GM13976 (cell line): ENCODE results near the gene ABHD17C.
"Not testable (repeated sequence)": the region's sequence is repeated elsewhere in the genome, so short reads cannot be mapped to it uniquely, and the experiment has no call there.

Experiments
- DNase-seq: peaks from one replicate; pipeline ENCODE4 v3.0.0; 2012; ENCODE audit warnings: low spot score
- in situ Hi-C: fragments of 300-500 bp; cut with MboI; formaldehyde crosslinking; loops from one replicate; pipeline ENCODE4 v1.12.0; 2022; ENCODE audit warnings: low sequenced_read_pairs, mixed read lengths, inconsistent platforms; ENCODE audit not compliant: unreplicated experiment
- TF ChIP-seq, protein P1 (sequence below): IDR thresholded peaks from 2 replicates; pipeline ENCODE4 v1.5.1; 2012; ENCODE audit warnings: borderline replicate concordance, mild to moderate bottlenecking; ENCODE audit not compliant: insufficient read depth; ENCODE audit errors: extremely low read depth, missing control alignments, control extremely low read depth

Gene ABHD17C

DNA sequence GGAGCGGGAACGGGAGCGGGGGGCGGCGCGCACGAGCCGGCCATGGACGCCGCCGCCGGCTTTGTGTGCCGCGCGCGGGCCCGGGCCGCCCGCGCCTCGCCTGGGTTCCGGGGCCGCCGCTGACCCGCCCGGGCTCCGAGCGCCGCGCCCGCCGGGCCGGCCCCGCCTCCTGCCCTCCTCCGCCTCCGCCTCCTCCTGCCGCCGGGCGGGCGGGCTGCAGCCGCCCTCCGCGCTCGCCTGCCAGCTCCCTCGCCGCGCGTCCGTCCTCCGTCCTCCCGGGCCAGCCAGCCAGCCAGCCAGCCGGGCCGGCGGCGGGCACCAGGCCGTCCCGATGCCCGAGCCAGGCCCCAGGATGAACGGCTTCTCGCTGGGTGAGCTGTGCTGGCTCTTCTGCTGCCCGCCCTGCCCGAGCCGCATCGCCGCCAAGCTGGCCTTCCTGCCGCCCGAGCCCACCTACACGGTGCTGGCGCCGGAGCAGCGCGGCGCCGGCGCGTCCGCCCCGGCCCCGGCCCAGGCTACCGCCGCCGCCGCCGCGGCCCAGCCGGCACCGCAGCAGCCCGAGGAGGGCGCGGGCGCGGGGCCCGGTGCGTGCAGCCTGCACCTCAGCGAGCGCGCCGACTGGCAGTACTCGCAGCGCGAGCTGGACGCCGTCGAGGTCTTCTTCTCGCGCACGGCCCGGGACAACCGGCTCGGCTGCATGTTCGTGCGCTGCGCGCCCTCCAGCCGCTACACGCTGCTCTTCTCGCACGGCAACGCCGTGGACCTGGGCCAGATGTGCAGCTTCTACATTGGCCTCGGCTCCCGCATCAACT lies at the start of gene ABHD17C:
ABHD17C (plus strand) TSS at position 212 of the 812 bp plus-strand sequence; CDS start at position 332, 120 bp downstream.
- in situ Hi-C loops = no loop called here

DNA sequence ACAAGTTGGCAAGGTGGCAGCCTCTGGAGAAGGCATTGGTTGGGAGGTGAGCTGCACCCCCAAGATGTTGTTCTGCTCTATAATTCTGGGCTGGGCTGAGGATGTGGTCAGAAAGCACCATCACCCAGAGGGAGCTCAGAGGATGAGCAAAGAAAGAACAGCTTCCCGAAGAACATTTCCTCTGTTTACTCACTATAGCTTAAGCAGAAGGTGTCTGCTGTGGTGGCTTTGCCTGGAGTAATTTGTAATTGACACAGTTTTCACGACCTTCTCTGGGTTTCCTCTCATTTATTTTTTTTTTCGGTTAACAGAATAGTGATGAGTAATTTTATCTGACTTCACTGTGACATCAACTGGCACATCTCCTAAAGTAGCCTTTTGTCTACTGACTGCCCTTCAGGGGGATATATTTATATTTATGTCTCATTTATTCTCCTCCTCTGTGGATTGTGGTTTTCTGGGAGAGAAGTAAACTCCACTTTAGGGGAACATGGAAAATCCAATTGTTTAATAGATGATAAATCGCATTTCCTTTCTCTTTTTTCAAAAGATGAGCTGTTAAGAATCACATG lies 49.5 kb upstream of the ABHD17C start:
- in situ Hi-C loops = no loop called here
- TF ChIP-seq, protein P1, sequence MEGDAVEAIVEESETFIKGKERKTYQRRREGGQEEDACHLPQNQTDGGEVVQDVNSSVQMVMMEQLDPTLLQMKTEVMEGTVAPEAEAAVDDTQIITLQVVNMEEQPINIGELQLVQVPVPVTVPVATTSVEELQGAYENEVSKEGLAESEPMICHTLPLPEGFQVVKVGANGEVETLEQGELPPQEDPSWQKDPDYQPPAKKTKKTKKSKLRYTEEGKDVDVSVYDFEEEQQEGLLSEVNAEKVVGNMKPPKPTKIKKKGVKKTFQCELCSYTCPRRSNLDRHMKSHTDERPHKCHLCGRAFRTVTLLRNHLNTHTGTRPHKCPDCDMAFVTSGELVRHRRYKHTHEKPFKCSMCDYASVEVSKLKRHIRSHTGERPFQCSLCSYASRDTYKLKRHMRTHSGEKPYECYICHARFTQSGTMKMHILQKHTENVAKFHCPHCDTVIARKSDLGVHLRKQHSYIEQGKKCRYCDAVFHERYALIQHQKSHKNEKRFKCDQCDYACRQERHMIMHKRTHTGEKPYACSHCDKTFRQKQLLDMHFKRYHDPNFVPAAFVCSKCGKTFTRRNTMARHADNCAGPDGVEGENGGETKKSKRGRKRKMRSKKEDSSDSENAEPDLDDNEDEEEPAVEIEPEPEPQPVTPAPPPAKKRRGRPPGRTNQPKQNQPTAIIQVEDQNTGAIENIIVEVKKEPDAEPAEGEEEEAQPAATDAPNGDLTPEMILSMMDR = no peak

More for the DNA sequence above, at the start of gene ABHD17C:
- peak; percentile 84 for DNase-seq
- TF ChIP-seq, protein P1 = no peak

DNA sequence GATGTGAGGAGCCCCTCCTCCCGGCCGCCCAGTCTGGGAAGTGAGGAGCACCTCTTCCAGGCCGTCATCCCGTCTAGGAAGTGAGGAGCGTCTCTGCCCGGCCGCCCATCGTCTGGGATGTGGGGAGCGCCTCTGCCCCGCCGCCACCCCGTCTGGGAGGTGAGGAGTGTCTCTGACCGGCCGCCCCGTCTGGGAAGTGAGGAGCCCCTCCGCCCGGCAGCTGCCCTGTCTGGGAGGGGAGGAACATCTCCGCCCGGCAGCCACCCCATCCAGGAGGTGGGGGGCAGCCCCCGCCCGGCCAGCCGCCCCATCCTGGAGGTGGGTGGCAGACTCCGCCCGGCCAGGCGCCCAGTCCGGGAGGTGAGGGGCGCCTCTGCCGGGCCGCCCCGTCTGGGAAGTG lies 47.7 kb upstream of the ABHD17C start:
- DNase-seq, in situ Hi-C loops: not testable (repeated sequence)

More for the DNA sequence above, 49.5 kb upstream of the ABHD17C start:
- DNase-seq = no peak

DNA sequence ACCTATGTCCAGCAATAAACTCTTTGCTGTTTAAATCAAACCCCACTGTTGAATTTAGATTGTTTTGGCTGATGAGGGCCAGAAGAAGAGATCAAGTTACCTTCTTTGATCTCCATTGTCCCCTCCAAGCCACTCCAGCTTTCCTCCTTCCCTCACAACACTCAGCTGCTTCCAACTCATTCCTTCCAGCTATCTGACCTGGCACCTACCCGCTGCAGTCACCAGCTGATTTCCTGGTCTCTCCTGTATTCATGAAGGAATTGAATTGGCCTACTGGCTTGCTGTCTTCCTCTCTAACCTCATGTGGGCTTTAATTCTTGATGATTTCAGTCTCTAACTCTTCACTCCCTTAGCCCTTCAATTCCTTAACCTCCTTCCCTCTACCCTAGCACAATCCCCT lies 40.8 kb upstream of the ABHD17C start:
- DNase-seq = no peak
- in situ Hi-C loops = no loop called here
- TF ChIP-seq, protein P1 = no peak

DNA sequence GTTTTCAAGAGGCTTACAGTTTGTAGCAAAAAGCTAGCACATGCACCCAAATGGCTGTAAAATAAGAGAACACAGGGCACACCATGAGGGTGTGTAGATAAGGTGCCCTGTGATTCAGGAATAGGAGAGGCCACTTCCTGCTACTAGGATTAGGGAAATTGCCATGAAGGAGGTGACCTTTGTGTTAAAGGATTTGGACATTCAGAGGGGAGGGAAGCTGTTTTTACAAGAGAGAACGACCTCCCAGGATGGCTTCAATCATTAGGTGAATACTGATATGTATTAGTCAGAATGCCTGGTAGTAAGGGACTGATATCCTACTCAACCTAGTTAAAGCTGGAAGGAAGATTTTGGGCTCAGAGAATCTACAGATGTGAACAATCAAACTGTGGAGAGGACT lies 35.7 kb upstream of the ABHD17C start:
- DNase-seq = no peak
- TF ChIP-seq, protein P1 = no peak
- in situ Hi-C loops = no loop called here

DNA sequence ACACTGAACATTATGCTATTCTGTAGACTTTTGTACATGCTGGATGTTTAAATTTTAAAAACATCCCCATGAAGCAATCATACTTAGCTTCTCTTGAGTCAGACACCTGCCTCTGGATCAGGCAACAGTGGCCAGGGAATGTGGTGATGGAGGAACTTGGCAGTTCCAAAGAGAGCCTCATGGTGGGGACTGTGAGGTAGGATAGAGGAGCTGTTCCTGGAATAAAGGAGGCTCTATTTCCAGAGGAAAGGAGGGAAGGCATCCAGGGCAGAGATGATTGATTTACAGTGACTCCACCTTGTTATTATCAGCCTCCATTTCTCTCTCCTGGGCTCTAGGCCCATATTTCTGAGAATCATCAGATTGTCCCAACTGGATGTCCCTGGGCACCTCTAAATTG lies 35.0 kb upstream of the ABHD17C start:
- TF ChIP-seq, protein P1 = no peak
- in situ Hi-C loops = no loop called here
- no peak for DNase-seq

DNA sequence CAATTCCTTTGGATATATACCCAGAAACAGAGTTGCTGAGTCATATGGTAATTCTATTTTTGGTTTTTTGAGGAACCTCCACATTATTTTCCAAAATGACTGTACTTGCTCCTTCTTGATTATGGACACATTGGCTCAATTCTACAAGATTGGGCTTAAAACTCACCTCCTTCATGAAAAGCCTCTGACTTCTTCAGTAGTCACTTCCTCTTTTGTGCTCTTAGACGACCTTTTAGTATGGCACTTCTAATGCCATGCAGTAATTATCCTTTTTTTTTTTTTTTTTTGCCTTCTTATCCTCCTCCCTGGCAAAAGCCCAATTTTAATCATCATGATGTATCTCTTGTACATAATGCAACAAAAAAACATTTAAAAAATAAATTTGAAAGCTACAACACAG lies 33.0 kb upstream of the ABHD17C start:
- in situ Hi-C loops = no loop called here
- TF ChIP-seq, protein P1 = no peak
- DNase-seq = no peak
